GM19452 (cell line): ENCODE measurements around the gene CNN2.

Source experiments
- ATAC-seq: cut with Tn5 transposase; IDR thresholded peaks from one replicate; pipeline ENCODE4 v1.9.1; 2021; ENCODE audit not compliant: unreplicated experiment

Gene CNN2

DNA sequence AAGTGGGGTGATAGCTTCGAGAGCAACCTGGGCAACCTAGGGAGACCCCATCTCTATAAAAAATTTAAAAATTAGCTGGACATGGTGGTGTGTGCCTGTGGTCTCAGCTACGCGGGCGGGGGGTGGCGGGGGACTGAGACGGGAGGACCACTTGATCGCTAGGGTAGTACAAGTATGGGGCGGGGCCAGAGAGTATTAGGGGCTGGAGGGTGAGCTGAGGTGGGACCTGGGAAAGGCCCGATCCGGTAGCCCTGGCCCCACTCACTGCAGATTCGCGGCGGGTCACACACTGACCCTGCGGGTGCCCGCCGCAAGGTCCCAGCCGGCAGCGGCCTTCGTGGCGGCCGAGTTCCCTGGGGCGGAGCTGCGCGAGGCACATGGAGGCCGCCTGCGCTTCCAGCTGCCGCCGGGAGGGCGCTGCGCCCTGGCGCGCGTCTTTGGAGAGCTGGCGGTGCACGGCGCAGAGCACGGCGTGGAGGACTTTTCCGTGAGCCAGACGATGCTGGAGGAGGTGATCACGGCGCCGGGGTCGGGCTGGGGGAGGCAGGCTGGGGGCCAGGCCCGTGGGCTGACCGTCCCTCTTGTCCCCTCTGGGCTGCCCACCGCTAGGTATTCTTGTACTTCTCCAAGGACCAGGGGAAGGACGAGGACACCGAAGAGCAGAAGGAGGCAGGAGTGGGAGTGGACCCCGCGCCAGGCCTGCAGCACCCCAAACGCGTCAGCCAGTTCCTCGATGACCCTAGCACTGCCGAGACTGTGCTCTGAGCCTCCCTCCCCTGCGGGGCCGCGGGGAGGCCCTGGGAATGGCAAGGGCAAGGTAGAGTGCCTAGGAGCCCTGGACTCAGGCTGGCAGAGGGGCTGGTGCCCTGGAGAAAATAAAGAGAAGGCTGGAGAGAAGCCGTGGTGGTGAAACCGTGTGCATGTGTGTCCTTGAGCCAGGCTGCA, 38.5 kb downstream of the CNN2 start:
- ATAC-seq = no peak

DNA sequence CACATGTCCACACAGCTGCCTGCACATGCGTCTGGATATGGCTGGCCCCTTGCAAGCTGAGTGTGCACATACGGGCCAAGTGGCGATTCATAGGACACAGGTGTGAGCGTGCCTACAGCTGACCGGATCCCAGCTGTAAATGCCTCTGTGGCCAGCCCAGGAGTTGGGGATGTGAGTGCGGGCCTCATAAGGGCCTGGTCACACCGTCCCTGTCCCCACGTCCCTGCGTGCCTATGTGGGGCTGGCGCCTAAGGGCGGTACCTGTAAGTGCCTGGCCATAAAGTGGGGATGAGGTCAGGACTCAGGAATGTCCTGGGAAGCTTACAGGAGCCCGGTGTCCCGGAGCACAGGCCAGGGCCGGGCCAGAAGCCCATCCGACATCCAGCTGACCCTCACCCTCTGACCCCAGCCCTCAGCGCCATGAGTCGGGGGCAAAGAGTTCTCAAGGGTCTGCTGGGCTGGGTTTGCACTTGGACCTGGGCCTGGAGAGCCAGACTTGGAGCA, 39.2 kb downstream of the CNN2 start:
- ATAC-seq = no peak

DNA sequence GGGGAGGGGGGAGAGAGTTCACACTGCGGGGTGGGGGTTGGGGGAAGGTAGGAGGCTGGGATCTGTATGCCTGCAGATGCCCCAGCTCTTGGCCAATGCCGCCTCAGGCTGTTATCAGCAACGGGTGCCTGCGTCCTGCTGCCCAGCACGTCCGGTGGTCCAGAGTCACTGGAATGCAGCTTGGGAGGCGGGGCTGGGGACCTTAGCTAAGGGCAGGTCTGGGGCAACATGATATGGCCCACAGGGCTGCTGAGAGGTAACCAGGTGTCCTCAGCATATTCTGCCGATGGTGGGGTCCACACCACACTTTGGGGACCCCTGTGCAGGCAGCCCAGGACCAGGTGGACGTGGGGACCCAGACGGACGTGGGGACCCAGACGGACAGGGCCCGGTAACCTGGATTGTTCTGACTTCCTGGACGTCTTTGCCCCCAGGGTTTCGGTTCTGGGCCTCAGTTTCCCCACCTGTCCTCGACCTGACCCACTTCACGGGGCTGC, 39.9 kb downstream of the CNN2 start:
- ATAC-seq = no peak

DNA sequence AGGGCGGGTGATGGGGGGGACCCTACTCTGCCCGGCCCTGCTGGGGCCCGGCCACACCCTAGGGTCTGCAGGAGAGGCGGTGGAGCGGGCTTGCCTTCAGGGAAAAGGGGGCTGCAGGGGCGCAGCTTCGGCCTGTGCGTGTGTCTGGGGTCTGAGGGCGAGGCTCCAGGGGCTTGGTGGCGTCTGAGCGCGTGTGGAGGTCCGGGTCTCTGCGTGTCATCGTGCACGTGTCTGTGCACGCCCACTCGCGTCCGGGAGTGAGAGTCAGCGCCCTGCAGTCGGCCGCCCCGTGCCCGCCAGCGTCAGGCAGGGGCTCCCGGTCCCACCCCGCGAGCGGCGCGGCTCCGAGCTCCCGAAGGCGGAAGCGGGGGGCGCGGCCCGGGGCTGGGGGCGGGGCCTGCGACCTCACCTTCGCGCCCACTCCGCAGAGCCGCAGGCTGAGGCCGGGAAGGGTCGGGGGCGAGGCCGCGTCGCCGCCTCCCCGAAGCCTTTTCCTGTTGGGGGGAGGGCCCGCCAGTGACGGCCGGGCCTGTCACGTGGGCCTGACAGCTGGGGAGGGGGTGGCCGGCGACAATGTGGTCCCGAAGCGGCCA, 40.4 kb downstream of the CNN2 start, which contains the start of gene ARHGAP45:
TSS of gene ARHGAP45 (plus strand) at position 420 of the 593 bp plus-strand sequence. CDS start 239 bp downstream, outside the sequence.
- no peak for ATAC-seq

DNA sequence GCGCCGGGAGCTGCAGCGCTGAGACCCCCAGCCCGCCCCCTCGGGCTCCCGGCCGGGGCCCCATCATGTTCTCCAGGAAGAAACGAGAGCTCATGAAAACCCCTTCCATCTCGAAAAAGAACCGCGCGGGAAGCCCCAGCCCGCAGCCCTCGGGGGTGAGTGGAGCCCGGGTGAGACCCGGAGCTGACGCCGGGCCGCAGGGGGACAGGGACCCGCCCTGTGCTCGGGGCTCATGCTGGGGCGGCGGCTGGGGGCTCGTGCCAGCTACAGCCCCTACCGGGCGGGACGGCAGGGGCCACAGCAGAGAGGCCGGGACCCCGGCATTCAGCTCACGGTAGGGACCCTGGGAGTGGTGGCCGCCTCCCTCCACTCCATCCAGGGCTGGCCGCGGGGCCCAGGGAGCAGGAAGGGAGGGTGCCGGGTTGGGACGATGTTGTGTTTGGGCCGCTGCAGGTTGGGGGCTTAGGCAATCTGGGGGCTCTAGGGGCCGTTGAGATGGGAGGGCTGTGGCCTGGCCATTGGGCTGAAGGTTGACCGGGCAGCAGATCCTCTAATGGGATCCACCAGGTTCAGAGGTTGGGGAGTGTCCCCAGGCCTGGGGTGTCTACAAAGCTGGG, 41.0 kb downstream of the CNN2 start:
- no peak for ATAC-seq

DNA sequence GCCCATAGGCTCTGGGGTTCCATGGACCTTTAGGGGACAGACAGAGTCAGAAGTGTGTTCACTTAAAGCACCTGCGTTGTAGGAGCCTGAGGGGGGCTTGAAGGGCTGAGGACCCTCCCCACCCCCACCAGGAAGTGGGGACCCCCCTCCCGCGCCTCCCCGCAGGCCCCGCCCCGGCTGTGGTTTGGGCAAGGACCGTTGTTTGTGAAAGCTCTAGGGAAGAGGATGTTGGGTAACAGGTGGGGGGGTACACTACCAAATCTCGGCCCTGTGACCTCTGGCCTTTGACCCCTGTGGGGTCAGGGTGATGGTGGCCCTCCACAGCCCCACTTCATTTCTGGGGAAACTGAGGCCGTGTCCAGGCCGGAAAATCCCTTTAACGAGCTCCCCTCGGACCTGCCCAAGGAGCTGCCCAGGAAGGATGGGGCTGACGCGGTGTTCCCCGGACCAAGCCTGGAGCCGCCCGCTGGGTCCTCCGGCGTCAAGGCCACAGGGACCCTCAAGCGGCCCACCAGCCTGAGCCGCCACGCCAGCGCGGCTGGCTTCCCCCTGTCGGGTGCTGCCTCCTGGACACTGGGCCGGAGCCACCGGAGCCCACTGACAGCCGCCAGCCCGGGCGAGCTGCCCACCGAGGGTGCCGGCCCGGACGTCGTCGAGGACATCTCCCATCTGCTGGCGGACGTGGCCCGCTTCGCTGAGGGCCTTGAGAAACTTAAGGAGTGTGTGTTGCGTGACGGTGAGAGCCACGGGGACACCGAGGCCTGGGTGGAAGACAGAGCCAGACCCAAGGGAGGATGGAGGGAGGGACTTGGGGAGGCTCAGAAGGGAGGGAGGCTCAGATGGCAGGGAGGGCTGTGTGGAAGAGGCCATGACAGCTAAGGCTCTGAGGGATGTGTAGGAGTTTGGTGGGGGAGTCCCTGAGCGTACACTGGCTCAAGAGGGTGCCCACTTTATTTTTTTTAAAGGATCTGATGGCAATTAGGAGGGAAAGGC, 41.9 kb downstream of the CNN2 start:
- ATAC-seq = no peak

DNA sequence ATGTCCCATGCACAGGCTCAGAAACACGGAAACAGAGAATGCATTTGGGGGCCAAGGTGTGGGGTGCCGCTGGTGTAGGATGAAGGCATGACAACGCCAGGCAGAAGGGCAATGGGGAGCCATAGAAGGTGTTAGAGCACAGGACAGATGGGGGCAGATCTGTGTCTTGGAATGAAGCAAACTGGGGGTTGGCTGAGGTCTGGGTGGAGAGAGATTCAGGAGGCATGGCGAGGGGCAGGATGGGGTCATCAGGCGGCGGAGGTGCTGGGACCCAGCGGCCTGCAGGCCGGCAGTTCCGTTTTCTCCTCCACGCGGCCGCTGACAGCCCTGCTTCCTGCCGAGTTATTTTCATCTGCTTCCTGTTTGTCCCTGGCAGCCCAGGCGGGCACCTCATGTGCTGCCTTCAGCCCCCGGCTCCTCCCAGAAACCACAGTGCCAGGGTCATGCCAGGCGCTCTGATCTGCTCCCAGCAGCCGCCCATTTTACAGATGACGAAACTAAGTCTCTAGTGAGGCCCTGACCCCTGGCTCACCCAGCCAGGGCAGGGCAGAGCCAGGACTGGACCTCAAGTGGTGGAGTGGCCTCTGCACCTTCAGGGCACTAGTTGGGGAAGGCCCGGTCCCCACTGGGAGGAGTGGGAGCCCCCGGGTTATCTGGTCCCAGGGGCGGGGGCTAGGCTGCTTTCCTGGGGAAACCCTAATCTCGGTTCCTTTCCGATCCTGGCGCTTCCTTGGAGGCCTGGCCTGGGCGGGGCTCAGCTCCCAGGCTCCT, 42.8 kb downstream of the CNN2 start:
- no peak for ATAC-seq

DNA sequence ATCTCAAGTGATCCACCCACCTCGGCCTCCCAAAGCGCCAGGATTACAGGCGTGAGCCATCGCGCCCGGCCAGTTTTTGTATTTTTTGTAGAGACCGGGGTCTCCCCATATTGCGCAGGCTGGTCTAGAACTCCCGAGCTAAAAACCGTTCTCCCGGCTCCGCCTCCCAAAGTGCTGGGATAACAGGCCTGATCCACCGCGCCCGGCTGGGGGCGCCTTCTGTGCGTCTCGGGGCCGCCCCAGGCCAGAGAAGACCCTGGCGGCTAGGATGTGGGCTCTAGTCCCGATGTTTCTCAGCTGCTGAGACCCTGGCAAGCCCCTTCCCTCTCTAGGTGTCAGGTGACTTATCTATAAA, 44.1 kb downstream of the CNN2 start:
- ATAC-seq = no peak

DNA sequence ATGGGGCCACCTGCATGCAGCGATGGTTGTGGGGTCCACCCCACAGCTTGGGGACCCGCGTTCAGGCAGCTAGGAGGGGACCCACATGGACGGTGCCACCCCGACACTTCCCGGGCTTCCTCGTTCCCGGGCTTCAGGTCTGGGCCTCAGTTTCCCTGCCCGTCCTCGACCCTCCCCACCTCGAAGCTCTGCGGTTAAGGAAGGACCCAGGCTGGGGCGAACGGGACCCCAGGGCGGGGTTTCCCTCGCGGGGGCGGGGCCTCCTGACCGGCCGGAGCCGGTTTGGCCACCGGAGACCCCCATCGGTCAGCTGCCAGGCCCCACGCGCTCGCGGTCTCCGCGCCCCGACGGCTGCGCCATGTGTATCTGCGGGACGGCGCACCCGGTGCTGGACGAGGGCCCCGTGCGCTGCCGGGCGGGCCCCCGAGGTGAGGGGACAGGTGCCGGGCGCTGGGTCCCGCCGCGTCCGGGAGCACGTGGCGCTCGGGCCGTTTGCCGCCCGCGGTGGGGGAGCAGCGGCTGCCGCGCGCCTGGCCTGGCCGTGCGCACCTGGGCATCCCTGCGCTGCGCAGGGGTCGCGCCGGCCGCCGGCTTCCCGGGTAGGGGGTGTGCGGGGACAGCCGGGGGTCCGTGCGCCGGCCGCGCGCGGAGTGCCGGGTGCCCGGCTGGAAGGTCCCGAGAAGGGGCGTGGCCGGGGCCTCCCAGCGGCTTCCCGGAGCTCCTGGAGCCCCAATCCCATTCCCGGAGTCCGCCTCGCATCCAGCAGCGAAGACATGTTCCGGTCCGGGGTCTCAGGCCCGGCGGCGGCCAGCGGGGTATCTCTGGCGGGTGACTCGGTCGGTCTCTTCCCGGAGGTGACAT, 44.8 kb downstream of the CNN2 start:
- ATAC-seq = no peak

DNA sequence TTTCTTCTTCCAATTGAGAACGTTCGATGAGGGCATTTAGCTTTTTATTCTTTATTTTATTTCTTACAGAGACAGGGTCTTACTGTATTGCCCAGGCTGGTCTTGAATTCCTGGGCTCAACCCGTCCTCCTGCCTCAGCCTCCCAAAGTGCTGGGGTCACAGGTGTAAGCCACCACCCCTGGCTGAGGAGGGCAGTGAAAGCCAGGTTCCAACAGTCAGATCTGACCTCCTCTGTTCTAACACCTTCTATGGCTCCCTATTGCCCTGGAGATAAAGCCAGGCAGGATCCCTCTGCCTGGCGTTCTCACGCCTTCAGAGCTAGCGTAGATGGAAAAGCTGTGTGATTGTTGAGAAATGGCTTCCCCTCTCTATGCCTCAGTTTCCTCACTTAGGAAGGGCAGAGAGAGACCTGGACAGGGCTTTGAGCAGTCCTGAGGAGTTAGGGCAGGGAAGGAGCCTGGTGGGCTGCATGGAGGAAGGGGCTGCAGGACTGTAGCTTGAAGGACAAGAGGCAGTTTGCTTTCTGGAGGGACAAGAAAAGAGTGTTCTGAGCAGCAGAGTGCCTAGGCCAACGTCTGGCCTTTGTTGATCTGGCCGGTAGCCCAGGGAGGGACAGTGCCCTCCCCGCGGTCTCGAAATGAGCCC, 46.1 kb downstream of the CNN2 start:
- no peak for ATAC-seq

DNA sequence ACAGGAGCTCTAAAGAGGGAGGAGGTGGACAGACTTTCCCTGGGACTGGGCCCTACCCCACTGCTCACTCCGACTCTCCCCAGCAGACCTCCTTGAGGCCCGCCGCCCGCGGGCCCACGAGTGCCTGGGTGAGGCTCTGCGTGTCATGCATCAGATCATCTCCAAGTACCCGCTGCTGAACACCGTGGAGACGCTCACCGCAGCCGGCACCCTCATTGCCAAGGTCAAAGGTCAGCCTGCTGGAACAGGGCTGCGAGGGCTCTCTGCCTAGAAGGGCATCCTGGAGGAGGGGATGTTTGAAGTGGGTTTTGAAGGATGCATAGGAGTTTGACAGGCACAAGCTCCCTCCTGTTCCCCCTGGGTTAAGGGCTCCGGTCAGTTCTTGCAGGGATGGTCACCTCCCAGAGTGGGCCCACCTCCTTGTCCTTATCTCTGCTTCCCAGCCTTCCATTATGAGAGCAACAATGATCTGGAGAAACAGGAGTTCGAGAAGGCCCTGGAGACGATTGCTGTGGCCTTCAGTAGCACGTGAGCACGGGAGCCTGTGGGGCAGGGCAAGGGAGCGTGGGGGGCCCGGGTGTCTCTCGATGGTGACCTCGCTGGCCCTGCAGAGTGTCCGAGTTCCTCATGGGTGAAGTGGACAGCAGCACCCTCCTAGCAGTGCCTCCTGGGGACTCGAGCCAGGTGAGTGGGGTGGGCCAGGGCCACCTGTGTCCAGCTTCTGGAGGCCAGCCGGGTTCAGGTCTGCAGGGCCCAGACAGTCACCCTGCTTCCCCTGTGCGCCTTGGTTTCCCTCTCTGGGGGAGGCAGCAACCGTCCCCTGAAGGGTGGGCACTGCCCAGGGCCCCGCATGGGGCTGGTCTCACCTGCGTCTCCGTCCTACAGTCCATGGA, 46.9 kb downstream of the CNN2 start:
- ATAC-seq = no peak

DNA sequence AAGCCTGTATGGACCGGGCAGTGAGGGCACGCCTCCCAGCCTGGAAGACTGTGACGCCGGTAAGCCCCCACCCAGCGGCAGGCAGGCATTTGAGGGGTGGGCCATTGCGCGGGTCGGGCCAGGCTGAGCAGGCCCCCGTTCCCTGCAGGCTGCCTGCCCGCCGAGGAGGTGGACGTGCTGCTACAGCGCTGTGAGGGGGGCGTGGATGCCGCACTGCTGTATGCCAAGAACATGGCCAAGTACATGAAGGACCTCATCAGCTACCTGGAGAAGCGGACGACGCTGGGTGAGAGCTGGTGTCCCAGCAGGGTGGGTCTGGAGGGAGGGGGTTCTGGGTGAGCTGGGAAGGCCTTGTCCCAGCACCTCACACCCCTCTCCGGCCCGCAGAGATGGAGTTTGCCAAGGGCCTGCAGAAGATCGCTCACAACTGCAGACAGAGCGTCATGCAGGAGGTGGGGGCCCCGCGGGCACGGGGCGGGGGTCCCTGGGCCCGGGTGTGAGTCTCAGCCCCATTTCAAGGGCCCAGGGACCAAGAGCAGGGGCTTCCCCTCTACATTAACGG, 47.6 kb downstream of the CNN2 start:
- ATAC-seq = no peak

DNA sequence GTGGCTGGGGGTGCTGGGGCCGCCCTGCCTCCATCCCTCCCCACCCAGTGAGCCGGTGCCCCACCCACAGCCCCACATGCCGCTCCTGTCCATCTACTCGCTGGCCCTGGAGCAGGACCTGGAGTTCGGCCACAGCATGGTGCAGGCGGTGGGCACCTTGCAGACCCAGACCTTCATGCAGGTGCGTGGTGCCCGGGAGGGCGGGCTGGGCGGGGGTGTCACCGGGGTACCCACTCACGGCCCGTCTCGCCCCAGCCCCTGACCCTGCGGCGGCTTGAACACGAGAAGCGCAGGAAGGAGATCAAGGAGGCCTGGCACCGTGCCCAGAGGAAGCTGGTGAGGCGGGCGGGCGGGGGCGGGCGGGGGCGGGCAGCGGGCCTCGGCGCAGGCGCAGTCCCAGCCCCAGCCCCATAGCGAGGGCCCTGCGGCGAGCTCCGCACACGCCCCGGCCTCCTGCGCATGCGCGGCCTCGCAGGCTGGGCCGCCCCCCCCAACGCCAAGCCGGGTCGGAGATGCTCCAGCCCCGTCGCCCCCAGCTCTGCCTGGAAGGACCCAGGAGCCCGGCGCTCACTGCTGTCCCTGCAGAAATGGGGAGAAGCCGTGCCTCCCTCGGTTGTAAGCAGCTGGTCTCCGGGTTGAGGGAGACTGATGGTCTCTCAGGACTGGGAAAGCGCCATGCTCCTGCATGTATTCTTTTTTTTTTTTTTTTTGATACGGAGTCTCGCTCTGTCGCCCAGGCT, 48.3 kb downstream of the CNN2 start:
- ATAC-seq = peak; percentile 36

DNA sequence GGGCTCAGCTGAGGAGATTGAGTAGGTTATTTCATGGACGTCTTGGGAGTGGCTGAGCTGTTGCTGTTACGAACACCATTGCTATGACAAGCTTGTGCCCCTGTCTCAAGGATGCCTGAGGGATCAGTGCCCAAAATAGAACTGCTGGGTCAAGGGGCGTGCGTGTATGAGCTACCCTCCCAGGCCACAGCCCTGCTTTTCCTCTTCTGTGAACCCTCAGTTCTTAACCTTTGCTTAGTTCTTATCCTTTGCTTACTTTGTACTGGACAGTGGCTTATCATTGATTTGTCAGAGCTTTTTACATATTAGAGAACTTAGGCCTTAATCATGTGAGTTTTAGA, 49.6 kb downstream of the CNN2 start:
- no peak for ATAC-seq

DNA sequence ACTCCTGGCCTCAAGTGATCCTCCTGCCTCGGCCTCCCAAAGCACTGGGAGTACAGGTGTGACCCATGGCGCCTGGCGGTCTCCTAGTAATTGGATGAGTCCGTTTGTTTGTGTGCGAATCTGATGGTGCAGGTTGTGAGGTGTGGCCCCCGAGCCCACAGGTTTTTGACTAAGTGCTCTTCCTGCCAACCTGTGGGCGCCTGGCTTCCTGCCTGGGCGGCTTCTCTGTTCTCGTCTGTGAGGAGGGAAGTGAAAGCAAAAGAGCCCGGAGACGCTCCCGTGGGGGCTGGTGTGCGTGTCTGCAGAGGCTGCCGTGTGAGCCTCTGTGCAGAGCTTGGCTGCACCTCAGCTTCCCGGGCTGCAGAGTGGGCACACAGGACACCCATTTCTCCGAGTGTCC, 50.5 kb downstream of the CNN2 start:
- ATAC-seq = peak; percentile 66

DNA sequence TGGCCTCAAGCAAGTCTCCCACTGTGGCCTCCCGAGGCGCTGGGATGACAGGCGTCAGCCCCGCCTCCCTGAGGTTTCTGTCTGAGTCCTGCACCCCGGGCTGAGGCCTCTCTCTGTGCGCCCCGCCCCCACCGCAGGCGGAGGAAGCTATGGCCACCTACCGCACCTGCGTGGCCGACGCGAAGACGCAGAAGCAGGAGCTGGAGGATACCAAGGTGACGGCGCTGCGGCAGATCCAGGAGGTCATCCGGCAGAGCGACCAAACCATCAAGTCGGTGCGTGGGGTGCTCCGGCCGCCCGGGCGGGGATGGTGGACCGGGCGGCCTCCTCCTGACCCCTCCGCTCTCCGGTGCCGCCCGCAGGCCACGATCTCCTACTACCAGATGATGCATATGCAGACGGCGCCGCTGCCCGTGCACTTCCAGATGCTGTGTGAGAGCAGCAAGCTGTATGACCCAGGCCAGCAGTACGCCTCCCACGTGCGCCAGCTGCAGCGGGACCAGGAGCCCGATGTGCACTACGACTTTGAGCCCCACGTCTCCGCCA, 53.2 kb downstream of the CNN2 start:
- no peak for ATAC-seq
